ENCODE data around the gene TMCO4.

TMCO4 gene

GRCh38 chr1:19738076-19738475 is 61.6 kb downstream of the TMCO4 start:
- TF ChIP-seq CTCF (IDR thresholded peaks at IDR 0.05), result no peak

GRCh38 chr1:19737104-19737825 is 62.5 kb downstream of the TMCO4 start:
- TF ChIP-seq CTCF (IDR thresholded peaks at IDR 0.05), result no peak

DNA sequence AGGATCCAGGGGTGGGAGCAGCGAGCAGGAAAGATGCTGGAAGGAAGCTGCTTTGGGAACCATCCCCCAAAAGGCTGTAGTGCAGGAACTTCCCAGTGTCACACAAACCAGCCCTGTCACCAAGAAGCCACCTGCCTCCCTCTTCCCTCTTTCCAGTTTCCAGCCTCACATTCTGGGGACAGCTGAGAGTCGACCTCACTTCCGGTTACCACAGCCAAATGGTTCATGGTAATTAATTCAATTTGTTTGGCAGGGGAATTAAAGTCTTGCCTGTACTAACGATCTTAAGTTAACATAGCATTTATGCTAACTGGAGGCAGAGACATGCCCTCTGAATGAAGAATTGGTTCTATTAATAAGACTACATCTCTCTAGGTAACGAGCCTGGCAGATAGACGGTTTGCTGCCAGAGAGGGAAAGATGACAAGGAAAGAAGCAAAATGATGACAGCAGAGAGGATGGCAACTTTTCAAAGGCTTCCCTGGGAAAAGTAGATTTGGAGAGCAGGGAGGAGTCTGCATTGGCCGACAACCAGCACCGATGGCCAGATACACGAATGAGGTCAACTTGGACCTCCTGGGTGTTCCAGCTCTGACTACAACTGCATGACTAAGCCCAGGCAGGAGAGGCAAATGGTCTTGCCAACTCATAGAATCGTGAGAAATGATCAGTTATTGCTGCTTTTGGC is 64.1 kb downstream of the TMCO4 start:
- no peak for TF ChIP-seq CTCF (IDR thresholded peaks at IDR 0.05)

- TF ChIP-seq CTCF (IDR thresholded peaks at IDR 0.05), result no peak
Measured at GRCh38 chr1:19734472-19734999, 65.2 kb downstream of the TMCO4 start.

- no peak for TF ChIP-seq CTCF (IDR thresholded peaks at IDR 0.05)
Measured at GRCh38 chr1:19734056-19734455, 65.7 kb downstream of the TMCO4 start.

DNA sequence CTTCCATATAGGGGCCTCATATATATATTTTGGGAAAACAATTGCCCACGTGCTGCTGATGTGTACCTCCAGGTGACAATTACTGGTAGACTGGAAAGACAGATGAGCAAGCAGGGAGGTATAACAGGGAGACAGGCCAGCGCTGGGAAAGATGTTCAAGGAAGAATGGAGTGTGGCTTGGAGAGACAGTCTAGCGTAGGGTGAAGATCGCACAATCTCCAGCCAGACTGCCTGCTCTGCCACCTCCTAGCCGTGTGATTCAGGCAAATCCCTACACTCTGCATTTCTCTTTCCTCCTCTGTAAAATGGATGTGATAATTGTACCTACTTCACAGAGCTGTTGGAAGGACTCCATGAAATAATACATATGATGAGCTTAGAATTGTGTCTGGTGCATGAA is 66.1 kb downstream of the TMCO4 start:
- TF ChIP-seq CTCF (IDR thresholded peaks at IDR 0.05), result no peak

- TF ChIP-seq CTCF (IDR thresholded peaks at IDR 0.05), result no peak
Measured at GRCh38 chr1:19731311-19731821, 68.3 kb downstream of the TMCO4 start.

Data from LNCAP (cell line).